Endothelial cell of umbilical vein (primary cell): ENCODE results near the gene PRMT7. TPM values are rescaled to one million over a fixed set of nuclear protein-coding genes. Genes with fewer than 3 reads are reported as not detected.
A peak's percentile ranks its signal among the peaks of the same experiment; 100 is the strongest.

Source experiments
- BruUV-seq: library from RNA; stranded (reverse); fragments of 400-500 nt; replicated peaks from 2 replicates; lab custom pipeline; 2021; lab: Mats Ljungman, UMichigan
- CTCF ChIA-PET: fragments of 300-600, 350-600 bp; sonication (Branson Sonifier 250); formaldehyde crosslinking; loops from one replicate; lab custom pipeline; 2021; ENCODE audit warnings: antibody characterized with exemption, inconsistent platforms; lab: Charles Lee
- POLR2A ChIA-PET: fragments of 300-600, 350-600 bp; sonication (Branson Sonifier 250); formaldehyde crosslinking; loops from one replicate; lab custom pipeline; 2021; ENCODE audit warnings: antibody characterized with exemption, inconsistent platforms; lab: Charles Lee
- DNase-seq: peaks from one replicate; pipeline ENCODE4 v3.0.0-alpha.2; 2011; ENCODE audit warnings: low read depth, low spot score
- FAIRE-seq: peaks from 2 replicates; lab custom pipeline; 2011; peaks lifted over from hg19 to GRCh38; lab: Jason Lieb, UNC
- H2AFZ ChIP-seq: 2 replicates; pipeline ENCODE4 v1.6.0; 2012; ENCODE audit warnings: low read depth, low read length, control low read depth, inconsistent platforms
- H3K27ac ChIP-seq: 2 replicates; pipeline ENCODE4 v1.5.1; 2011; ENCODE audit warnings: low read depth, mild to moderate bottlenecking, control low read depth, low read length, moderate library complexity; ENCODE audit not compliant: insufficient read depth
- H3K27me3 ChIP-seq, 2 experiments: 2 replicates each; pipeline versions ENCODE4 v1.6.0 to v1.6.1; 2011; ENCODE audit warnings: low read length in 2 of 2, mixed read lengths in 1 of 2; ENCODE audit not compliant: control insufficient read depth in 2 of 2, insufficient read depth in 2 of 2
- H3K36me3 ChIP-seq, 2 experiments: 2 replicates in 1 of 2; 3 replicates in 1 of 2; pipeline ENCODE4 v1.5.1; 2011; ENCODE audit warnings: low read length in 2 of 2, mild to moderate bottlenecking in 1 of 2, moderate library complexity in 1 of 2; ENCODE audit not compliant: control insufficient read depth in 2 of 2, insufficient read depth in 2 of 2; ENCODE audit errors: extremely low read depth in 1 of 2
- H3K4me1 ChIP-seq: 3 replicates; pipeline ENCODE4 v1.5.1; 2011; ENCODE audit warnings: mild to moderate bottlenecking, low read length; ENCODE audit not compliant: control insufficient read depth, insufficient read depth; ENCODE audit errors: extremely low read depth
- H3K4me2 ChIP-seq: 2 replicates; pipeline ENCODE4 v1.6.1; 2011; ENCODE audit warnings: low read length, control low read depth, mixed read lengths; ENCODE audit not compliant: insufficient read depth
- H3K4me3 ChIP-seq, 3 experiments: fragments of 200-600 bp in 1 of 3; sonication (generic), shearing (Covaris generic) in 1 of 3; replicated peaks in 1 of 3; 2 replicates each; pipeline ENCODE4 v1.5.1; 2011 to 2016; ENCODE audit warnings: control low read depth in 3 of 3, low read length in 3 of 3, mild to moderate bottlenecking in 2 of 3, inconsistent platforms in 1 of 3, low read depth in 1 of 3, moderate library complexity in 1 of 3; ENCODE audit not compliant: insufficient read depth in 1 of 3
- H3K79me2 ChIP-seq: 2 replicates; pipeline ENCODE4 v1.6.0; 2012; ENCODE audit warnings: low read length, inconsistent platforms; ENCODE audit not compliant: control insufficient read depth, insufficient read depth
- H3K9ac ChIP-seq: replicated peaks from 2 replicates; pipeline ENCODE3; 2011; ENCODE audit warnings: low read length, control low read depth; ENCODE audit not compliant: insufficient read depth; ENCODE audit errors: extremely low read depth
- H3K9me1 ChIP-seq: replicated peaks from 3 replicates; pipeline ENCODE4 v1.6.0; 2011; ENCODE audit warnings: mild to moderate bottlenecking, low read length; ENCODE audit not compliant: control insufficient read depth, insufficient read depth; ENCODE audit errors: extremely low read depth
- H3K9me3 ChIP-seq: replicated peaks from 2 replicates; pipeline ENCODE4 v1.5.1; 2012; ENCODE audit warnings: low read length, inconsistent platforms; ENCODE audit not compliant: control insufficient read depth, insufficient read depth
- H4K20me1 ChIP-seq: replicated peaks from 2 replicates; pipeline ENCODE3; 2011; ENCODE audit warnings: mild to moderate bottlenecking, low read length; ENCODE audit not compliant: control insufficient read depth, insufficient read depth; ENCODE audit errors: extremely low read depth
- EZH2 ChIP-seq: IDR thresholded peaks from 2 replicates; pipeline ENCODE4 v1.6.1; 2012; ENCODE audit warnings: borderline replicate concordance, low read depth, mild to moderate bottlenecking, moderate library complexity, low read length, inconsistent platforms; ENCODE audit not compliant: severe bottlenecking
- FOS ChIP-seq: IDR thresholded peaks from 2 replicates; pipeline ENCODE4 v1.6.1; 2011; ENCODE audit warnings: mild to moderate bottlenecking, low read length, moderate library complexity, borderline replicate concordance; ENCODE audit not compliant: insufficient read depth
- GATA2 ChIP-seq: IDR thresholded peaks from 2 replicates; pipeline ENCODE4 v1.7.0; 2011; ENCODE audit warnings: low read depth, mild to moderate bottlenecking, moderate library complexity, mixed read lengths, low read length; ENCODE audit not compliant: insufficient read length, insufficient read depth
- JUN ChIP-seq: IDR thresholded peaks from 2 replicates; pipeline ENCODE4 v1.6.1; 2011; ENCODE audit warnings: borderline replicate concordance, low read depth; ENCODE audit not compliant: insufficient read length, insufficient read depth
- MAX ChIP-seq: IDR thresholded peaks from 2 replicates; pipeline ENCODE4 v1.6.1; 2011; ENCODE audit not compliant: insufficient read depth, insufficient read length
- MYC ChIP-seq: IDR thresholded peaks from one replicate; pipeline ENCODE4 v1.6.1; 2011; ENCODE audit warnings: mild to moderate bottlenecking, low read depth, low read length
- POLR2AphosphoS5 ChIP-seq: IDR thresholded peaks from 2 replicates; pipeline ENCODE4 v1.6.1; 2012; ENCODE audit warnings: low read depth, mild to moderate bottlenecking, control low read depth, low read length, moderate library complexity; ENCODE audit not compliant: insufficient read depth
- dilution Hi-C: fragments of 300-500 bp; cut with MboI; formaldehyde crosslinking; loops from one replicate; pipeline ENCODE4 v1.15.0; 2019; ENCODE audit warnings: low sequenced_read_pairs; ENCODE audit not compliant: extremely low pct_ligation_motif_present
- intact Hi-C: fragments of 100-400 bp; cut with micrococcal nuclease; formaldehyde crosslinking; loops from one replicate; pipeline ENCODE4 v1.10.0; 2022
- polyA plus RNA-seq, 4 experiments: library from polyadenylated mRNA; depleted of rRNA in 3 of 4; stranded (reverse) in 3 of 4; unstranded in 1 of 4; fragments of >200 nt; gene quantifications; 2 replicates each; pipeline versions ENCODE4 v1.2.1 to v1.2.3, GENCODE V29; 2011 to 2012; ENCODE audit warnings: missing spikeins in 1 of 4
- total RNA-seq: library from RNA; stranded (reverse); gene quantifications from 2 replicates; pipeline ENCODE4 v1.2.3, GENCODE V29; 2021
- TF ChIP-seq, protein P1 (sequence below), 2 donors: IDR thresholded peaks; 1 replicate in 1 of 2; 2 replicates in 1 of 2; pipeline ENCODE4 v1.5.1; 2011; ENCODE audit warnings: low read length in 2 of 2, mild to moderate bottlenecking in 2 of 2, moderate library complexity in 2 of 2, control low read depth in 1 of 2, inconsistent platforms in 1 of 2, low read depth in 1 of 2; ENCODE audit not compliant: insufficient read depth in 1 of 2; ENCODE audit errors: extremely low read depth in 1 of 2

PRMT7 gene
- total and polyA plus RNA-seq, 2 donors (not counting 3 experiments of a cell fraction or from before 2014, with no cell fraction given), result 43.4 to 57.9 TPM

DNA sequence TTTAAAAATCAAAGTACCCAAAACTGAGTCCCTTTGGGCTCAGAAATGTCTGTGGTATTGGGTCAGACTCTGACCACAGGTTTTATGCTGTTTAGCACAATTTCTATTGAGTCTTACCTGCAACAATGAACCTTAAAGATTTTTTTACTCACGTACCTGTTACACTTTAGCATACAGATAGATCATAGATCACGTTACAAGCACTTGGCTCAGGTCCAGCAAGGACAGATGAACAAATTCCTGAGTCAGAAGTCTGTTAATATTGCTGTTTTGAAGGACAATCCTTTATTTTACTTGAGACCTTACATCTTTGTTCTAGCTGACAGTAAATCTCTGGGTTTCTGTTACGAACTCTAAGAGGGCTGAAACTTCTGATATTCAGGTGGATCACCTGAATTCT, 12.9 kb upstream of the PRMT7 start:
- CTCF ChIA-PET, result interaction anchor here (1.7 to 10.9 kb wide), 2 partner anchors 8 to 35 kb away, joined by 8 to 120 read pairs; partner anchors contain the start of gene SLC7A6

More for the DNA sequence above, 12.9 kb upstream of the PRMT7 start:
- FAIRE-seq, result no peak
- dilution Hi-C loops (no loop called here), intact Hi-C loops (no loop called here)
- H3K27ac ChIP-seq, result no peak overlapping the region
- TSS peak; percentile 6 for BruUV-seq
- TF ChIP-seq FOS (no peak), GATA2 (no peak), MAX (no peak), MYC (no peak), JUN (no peak), EZH2 (no peak), POLR2AphosphoS5 (no peak)
- TF ChIP-seq, protein P1, sequence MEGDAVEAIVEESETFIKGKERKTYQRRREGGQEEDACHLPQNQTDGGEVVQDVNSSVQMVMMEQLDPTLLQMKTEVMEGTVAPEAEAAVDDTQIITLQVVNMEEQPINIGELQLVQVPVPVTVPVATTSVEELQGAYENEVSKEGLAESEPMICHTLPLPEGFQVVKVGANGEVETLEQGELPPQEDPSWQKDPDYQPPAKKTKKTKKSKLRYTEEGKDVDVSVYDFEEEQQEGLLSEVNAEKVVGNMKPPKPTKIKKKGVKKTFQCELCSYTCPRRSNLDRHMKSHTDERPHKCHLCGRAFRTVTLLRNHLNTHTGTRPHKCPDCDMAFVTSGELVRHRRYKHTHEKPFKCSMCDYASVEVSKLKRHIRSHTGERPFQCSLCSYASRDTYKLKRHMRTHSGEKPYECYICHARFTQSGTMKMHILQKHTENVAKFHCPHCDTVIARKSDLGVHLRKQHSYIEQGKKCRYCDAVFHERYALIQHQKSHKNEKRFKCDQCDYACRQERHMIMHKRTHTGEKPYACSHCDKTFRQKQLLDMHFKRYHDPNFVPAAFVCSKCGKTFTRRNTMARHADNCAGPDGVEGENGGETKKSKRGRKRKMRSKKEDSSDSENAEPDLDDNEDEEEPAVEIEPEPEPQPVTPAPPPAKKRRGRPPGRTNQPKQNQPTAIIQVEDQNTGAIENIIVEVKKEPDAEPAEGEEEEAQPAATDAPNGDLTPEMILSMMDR (IDR thresholded peaks at IDR 0.05; ENCODE audit: extremely low read depth in 1 of 2, insufficient read depth in 1 of 2, low read depth in 1 of 2, low read length in 2 of 2), result no peak
- DNase-seq, result no peak
- H3K9ac ChIP-seq, result no peak overlapping the region
- H3K4me2 ChIP-seq, result no peak overlapping the region
- POLR2A ChIA-PET, result no interaction called here
- no peaks in the 10 kb centered on the region for H4K20me1 ChIP-seq
- no peaks in the 10 kb centered on the region for H3K9me3 ChIP-seq
- no peak overlapping the region for H3K4me3 ChIP-seq
- no peaks in the 10 kb centered on the region for H3K27me3 ChIP-seq
- H3K9me1 ChIP-seq, result no peaks in the 10 kb centered on the region
- peaks cover 43 to 57% of the 10 kb centered on the region in 2 experiments for H3K36me3 ChIP-seq
- H3K79me2 ChIP-seq, result peaks cover 6% of the 10 kb centered on the region
- no peaks in the 10 kb centered on the region for H3K4me1 ChIP-seq
- H2AFZ ChIP-seq, result no peak overlapping the region
